ENCODE measurements around the gene IRS1.

IRS1 gene

GRCh38 chr2:226790011-226790410 is 9.6 kb downstream of the IRS1 start:
- DNase-seq (ENCODE audit: low spot score), result no peak

- DNase-seq (ENCODE audit: low spot score), result no peak
Observed at GRCh38 chr2:226788881-226789490, 10.6 kb downstream of the IRS1 start.

GRCh38 chr2:226788064-226788463 is 11.6 kb downstream of the IRS1 start:
- no peak for DNase-seq (ENCODE audit: low spot score)

GRCh38 chr2:226783885-226784284 is 15.7 kb downstream of the IRS1 start:
- no peak for DNase-seq (ENCODE audit: low spot score)

GRCh38 chr2:226782092-226782713 is 17.4 kb downstream of the IRS1 start:
- DNase-seq (ENCODE audit: low spot score), result no peak

GRCh38 chr2:226780431-226780830 is 19.2 kb downstream of the IRS1 start:
- no peak for DNase-seq (ENCODE audit: low spot score)

GRCh38 chr2:226777611-226778010 is 22.0 kb downstream of the IRS1 start:
- no peak for DNase-seq (ENCODE audit: low spot score)

- no peak for DNase-seq (ENCODE audit: low spot score)
Observed at GRCh38 chr2:226776104-226776503, 23.5 kb downstream of the IRS1 start.

- no peak for DNase-seq (ENCODE audit: low spot score)
Observed at GRCh38 chr2:226775032-226775509, 24.5 kb downstream of the IRS1 start.

- DNase-seq (ENCODE audit: low spot score), result no peak
Observed at GRCh38 chr2:226773291-226773690, 26.3 kb downstream of the IRS1 start.

GRCh38 chr2:226772389-226773179 is 27.0 kb downstream of the IRS1 start:
- DNase-seq (ENCODE audit: low spot score), result no peak

- DNase-seq (ENCODE audit: low spot score), result no peak
Observed at GRCh38 chr2:226771067-226771466, 28.6 kb downstream of the IRS1 start.

- DNase-seq (ENCODE audit: low spot score), result no peak
Observed at GRCh38 chr2:226767056-226767813, 32.4 kb downstream of the IRS1 start.

GRCh38 chr2:226766352-226767055 is 33.1 kb downstream of the IRS1 start:
- no peak for DNase-seq (ENCODE audit: low spot score)

GRCh38 chr2:226763320-226763719 is 36.3 kb downstream of the IRS1 start:
- DNase-seq (ENCODE audit: low spot score), result no peak

- DNase-seq (ENCODE audit: low spot score), result no peak
Observed at GRCh38 chr2:226761195-226761583, 38.4 kb downstream of the IRS1 start.

- peak; percentile 58 for DNase-seq (ENCODE audit: low spot score)
Observed at GRCh38 chr2:226760412-226761194, 39.0 kb downstream of the IRS1 start.

GRCh38 chr2:226759768-226760167 is 39.9 kb downstream of the IRS1 start:
- no peak for DNase-seq (ENCODE audit: low spot score)

GRCh38 chr2:226758921-226759640 is 40.5 kb downstream of the IRS1 start:
- DNase-seq (ENCODE audit: low spot score), result no peak

- no peak for DNase-seq (ENCODE audit: low spot score)
Observed at GRCh38 chr2:226756131-226756530, 43.5 kb downstream of the IRS1 start.
